OCI-LY3 (cell line): Measurements from ENCODE around the gene RABEPK.

Experiments
- H2AFZ ChIP-seq: fragments of 200-600, 300-600 bp; shearing (Covaris generic); 2 replicates; pipeline ENCODE4 v1.6.0; 2014; ENCODE audit warnings: antibody characterized with exemption, low read depth, low read length
- H3K27ac ChIP-seq: fragments of 200-600, 300-600 bp; sonication (generic); 2 replicates; pipeline ENCODE4 v1.5.1; 2014; ENCODE audit warnings: mild to moderate bottlenecking, low read length, moderate library complexity, mixed read lengths
- H3K27me3 ChIP-seq: fragments of 200-600, 300-600 bp; sonication (generic); 2 replicates; pipeline ENCODE4 v1.6.1; 2014; ENCODE audit warnings: low read depth, low read length, mixed read lengths
- H3K36me3 ChIP-seq: fragments of 200-600, 300-600 bp; sonication (generic); replicated peaks from 2 replicates; pipeline ENCODE3; 2014; ENCODE audit warnings: low read depth, low read length, mixed read lengths
- H3K4me1 ChIP-seq: fragments of 300-600, 200-600 bp; sonication (generic); 2 replicates; pipeline ENCODE4 v1.6.1; 2014; ENCODE audit warnings: low read length, mixed read lengths
- H3K4me2 ChIP-seq: fragments of 200-600, 300-600 bp; sonication (generic); 2 replicates; pipeline ENCODE4 v1.6.1; 2014; ENCODE audit warnings: low read length, mixed read lengths
- H3K4me3 ChIP-seq: fragments of 300-600, 200-600 bp; sonication (generic); 2 replicates; pipeline ENCODE4 v1.5.1; 2014; ENCODE audit warnings: antibody characterized with exemption, mild to moderate bottlenecking, low read length, moderate library complexity
- H3K79me2 ChIP-seq: fragments of 300-600, 200-600 bp; shearing (Covaris generic); 2 replicates; pipeline ENCODE4 v1.6.1; 2014; ENCODE audit warnings: mild to moderate bottlenecking, low read length, mixed read lengths
- H3K9ac ChIP-seq: fragments of 300-600, 200-600 bp; shearing (Covaris generic); 2 replicates; pipeline ENCODE4 v1.6.0; 2014; ENCODE audit warnings: mild to moderate bottlenecking, low read length, moderate library complexity
- H3K9me3 ChIP-seq: fragments of 200-600, 300-600 bp; shearing (Covaris generic); 2 replicates; pipeline ENCODE4 v1.6.1; 2014; ENCODE audit warnings: low read length, mixed read lengths; ENCODE audit not compliant: insufficient read depth
- H4K20me1 ChIP-seq: fragments of 200-600, 300-600 bp; sonication (generic); 2 replicates; pipeline ENCODE4 v1.6.1; 2016; ENCODE audit warnings: low read length, mixed read lengths; ENCODE audit not compliant: insufficient read depth
- CTCF ChIP-seq: fragments of 200-600, 300-600 bp; sonication (generic); IDR thresholded peaks from 2 replicates; pipeline ENCODE4 v1.5.1; 2014; ENCODE audit warnings: antibody characterized with exemption, low read length, low read depth
- EZH2phosphoT487 ChIP-seq: fragments of 200-600 bp; shearing (Covaris generic); IDR thresholded peaks from 2 replicates; pipeline ENCODE4 v1.6.1; 2018; ENCODE audit warnings: antibody characterized with exemption, mixed run types, low read depth

RABEPK gene

GRCh38 chr9:125241000-125241862 is 40.9 kb downstream of the RABEPK start, which contains the start of gene HSPA5:
TSS of gene HSPA5 (minus strand) at chr9:125241343. CDS start at chr9:125241126, 217 bp downstream.
- peaks cover 38% of the 10 kb centered on the region for H3K36me3 ChIP-seq
- no peaks in the 10 kb centered on the region for H3K9me3 ChIP-seq
- no peaks in the 10 kb centered on the region for H3K27me3 ChIP-seq
- TF ChIP-seq CTCF (no peak; the same call in 1 of the 2 replicates), EZH2phosphoT487 (no peak)
- H3K79me2 ChIP-seq, result peaks cover 60% of the 10 kb centered on the region
- H3K4me1 ChIP-seq, result peaks cover 24% of the 10 kb centered on the region
- H2AFZ ChIP-seq, result no peak within 1 kb of the TSS; the same call in 1 of the 2 replicates
- peak within 1 kb of the TSS; percentile 94 for H3K4me2 ChIP-seq
- peaks cover 38% of the 10 kb centered on the region for H4K20me1 ChIP-seq
- H3K9ac ChIP-seq, result peak within 1 kb of the TSS; percentile 99
- H3K27ac ChIP-seq, result peak within 1 kb of the TSS; percentile 72
- H3K4me3 ChIP-seq, result peak within 1 kb of the TSS; percentile 96

- Histone ChIP-seq H3K9me3 (no peaks in the 10 kb centered on the region), H3K27me3 (no peaks in the 10 kb centered on the region), H3K27ac (peak overlapping the region; percentile 55), H3K4me1 (peaks cover 24% of the 10 kb centered on the region), H4K20me1 (peaks cover 30% of the 10 kb centered on the region), H3K79me2 (peaks cover 51% of the 10 kb centered on the region), H3K4me2 (peak overlapping the region; percentile 94), H3K9ac (peak overlapping the region; percentile 93), H3K36me3 (peaks cover 35% of the 10 kb centered on the region), H3K4me3 (peak overlapping the region; percentile 82), H2AFZ (no peak overlapping the region)
- no peak for TF ChIP-seq CTCF
- TF ChIP-seq EZH2phosphoT487, result no peak
These were observed 41.8 kb downstream of the RABEPK start for GRCh38 chr9:125241863-125242739.

DNA sequence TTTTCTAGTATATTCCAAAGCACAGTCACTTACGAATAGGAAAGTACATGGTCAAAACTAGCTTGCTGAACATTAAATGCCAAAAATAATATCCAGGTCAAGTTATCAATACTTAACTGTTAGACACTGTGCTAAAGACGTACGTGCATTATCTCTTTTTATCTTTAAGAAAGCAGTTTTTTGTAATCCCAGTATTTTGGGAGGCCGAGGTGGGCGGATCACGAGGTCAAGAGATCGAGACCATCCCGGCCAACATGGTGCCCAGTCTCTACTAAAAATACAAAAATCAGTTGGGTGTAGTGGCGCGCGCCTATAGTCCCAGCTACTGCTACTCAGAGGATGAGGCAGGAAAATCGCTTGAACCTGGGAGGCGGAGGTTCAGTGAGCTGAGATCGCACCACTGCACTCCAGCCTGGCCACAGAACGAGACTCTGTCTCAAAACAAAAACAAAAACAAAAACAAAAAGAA is 43.5 kb downstream of the RABEPK start:
- Histone ChIP-seq H2AFZ (no peak overlapping the region), H3K36me3 (peaks cover 19% of the 10 kb centered on the region), H3K79me2 (peaks cover 34% of the 10 kb centered on the region), H3K9me3 (no peaks in the 10 kb centered on the region), H4K20me1 (peaks cover 13% of the 10 kb centered on the region; the same call in 1 of the 2 replicates), H3K9ac (no peak overlapping the region), H3K27ac (no peak overlapping the region), H3K4me2 (no peak overlapping the region), H3K4me3 (no peak overlapping the region), H3K4me1 (peaks cover 16% of the 10 kb centered on the region), H3K27me3 (no peaks in the 10 kb centered on the region)
- no peak for TF ChIP-seq EZH2phosphoT487
- no peak for TF ChIP-seq CTCF
